ENCODE results near the gene NOTO.

GRCh38 chr2:73174941-73175662 is 27.3 kb upstream of the NOTO start:
- TF ChIP-seq FOXM1 (IDR thresholded peaks at IDR 0.05; ENCODE audit: borderline replicate concordance): no peak
- TF ChIP-seq PKNOX1 (IDR thresholded peaks at IDR 0.05): no peak
- TF ChIP-seq BHLHE40 (IDR thresholded peaks at IDR 0.05; ENCODE audit: borderline replicate concordance): no peak
- TF ChIP-seq FOXK2 (IDR thresholded peaks at IDR 0.05): no peak
- no peak for TF ChIP-seq SP1 (IDR thresholded peaks at IDR 0.05)
- TF ChIP-seq FOXA1 (IDR thresholded peaks at IDR 0.05): no peak
- no peak for TF ChIP-seq SUZ12 (IDR thresholded peaks at IDR 0.05)

Data from HEK293T (cell line).